ENCODE measurements around the gene ARID3C.

ARID3C gene

GRCh38 chr9:34628656-34629490 lies at the start of gene ARID3C:
TSS of gene ARID3C (minus strand) at chr9:34629066. CDS start at chr9:34628014, 1,052 bp downstream.
- peak; percentile 37 for DNase-seq (ENCODE audit: low read depth)

GRCh38 chr9:34675869-34676268 lies 47.0 kb upstream of the ARID3C start:
- no peak for DNase-seq (ENCODE audit: low read depth)

GRCh38 chr9:34675048-34675714 lies 46.3 kb upstream of the ARID3C start:
- DNase-seq (ENCODE audit: low read depth), result no peak

- no peak for DNase-seq (ENCODE audit: low read depth)
These were observed 45.6 kb upstream of the ARID3C start for GRCh38 chr9:34674440-34674839.

DNA sequence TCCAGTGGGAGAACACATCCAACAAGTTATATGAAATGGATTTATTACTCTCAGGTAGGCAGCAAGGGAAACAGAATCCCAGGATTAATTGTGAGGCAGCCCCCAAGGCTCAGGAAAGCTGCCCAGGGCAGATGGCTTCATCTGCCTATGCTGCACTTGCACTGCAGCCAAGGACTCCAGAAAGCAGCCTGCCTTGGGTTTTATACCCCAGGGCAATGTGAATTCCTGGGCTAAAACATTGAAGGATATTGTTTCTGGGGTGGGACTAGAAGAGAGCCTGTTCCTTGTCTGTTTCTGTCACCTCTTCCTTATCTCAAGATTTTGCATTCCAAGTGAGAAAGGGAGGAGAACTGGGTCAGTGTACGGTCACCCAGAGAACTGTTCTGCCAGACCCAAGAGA lies 42.4 kb upstream of the ARID3C start:
- no peak for DNase-seq (ENCODE audit: low read depth)

DNA sequence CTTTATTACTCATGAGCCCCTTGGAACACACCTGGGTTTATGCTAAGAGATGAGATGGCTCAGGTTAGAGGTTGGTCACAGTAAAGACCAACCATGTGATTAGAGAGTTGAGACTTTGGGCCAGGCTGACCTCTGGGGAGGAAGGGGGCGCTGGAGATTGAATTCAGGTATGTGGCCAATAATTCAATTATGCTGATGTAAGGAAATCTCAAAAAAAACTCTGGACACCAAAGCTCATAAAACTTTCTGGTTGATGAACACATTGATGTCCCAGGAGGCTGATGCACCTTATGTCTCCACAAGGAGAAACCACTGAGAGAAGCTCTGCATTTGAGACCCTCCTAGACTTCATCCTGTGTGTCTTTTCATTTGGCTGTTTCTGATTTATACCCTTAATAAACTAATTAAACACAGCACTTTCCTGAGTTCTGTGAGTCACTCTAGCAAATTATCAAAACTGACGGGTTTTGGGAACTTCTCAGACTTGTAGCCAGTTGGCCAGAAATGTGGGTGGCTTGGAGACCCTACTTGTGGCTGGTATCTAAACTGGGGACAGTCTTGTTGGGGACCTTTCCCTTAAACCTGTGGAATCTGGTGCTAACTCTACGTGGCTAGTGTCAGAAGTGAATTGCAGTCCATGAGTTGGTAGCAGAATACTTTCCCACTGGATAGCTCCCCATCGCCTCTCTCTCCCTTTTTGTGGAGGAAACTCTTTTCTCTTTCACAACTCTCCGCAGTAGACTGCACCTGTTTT lies 41.1 kb upstream of the ARID3C start:
- DNase-seq (ENCODE audit: low read depth), result no peak

DNA sequence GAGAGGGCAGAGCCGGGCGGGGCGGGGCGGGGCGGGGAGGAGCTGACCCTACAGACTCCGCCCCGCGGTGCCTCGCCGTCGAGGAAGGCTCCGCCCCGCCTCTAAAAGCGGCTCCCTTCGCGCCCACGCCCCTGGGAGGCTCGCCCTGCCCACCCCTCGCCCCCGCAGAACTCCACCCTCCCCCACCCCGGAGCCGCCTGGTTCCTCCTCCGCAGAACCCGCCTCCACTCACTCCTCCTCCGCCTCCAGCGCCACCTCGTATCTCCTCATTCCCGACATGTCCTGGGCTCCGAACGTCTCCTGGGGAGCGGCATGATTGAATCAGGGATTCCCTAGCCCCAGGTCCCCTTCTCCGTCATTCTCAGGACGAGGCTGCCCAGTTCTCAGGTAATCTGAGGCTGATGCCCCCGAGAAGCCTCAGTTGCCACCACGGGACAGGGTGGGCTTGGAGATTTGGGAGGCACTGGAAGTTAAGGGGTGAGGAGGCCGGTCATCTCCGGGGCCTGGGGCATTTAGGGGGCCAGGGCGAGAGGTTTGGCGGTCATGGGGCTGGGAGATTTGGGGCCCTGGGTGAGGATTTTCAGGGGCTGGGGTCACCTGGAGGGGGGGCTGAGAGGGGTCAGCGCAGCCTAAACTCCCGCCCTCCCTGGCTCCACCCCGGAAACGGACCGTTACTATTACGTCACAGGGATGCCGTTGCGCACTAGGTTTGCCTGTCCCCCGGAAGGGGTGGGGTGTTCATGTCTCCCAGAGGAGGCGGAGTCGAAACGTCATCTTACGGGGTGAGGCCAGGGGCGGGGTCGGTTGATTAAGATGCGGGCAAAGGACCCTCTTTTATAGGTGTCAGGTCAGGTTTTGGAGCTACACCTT lies 36.8 kb upstream of the ARID3C start:
- DNase-seq (ENCODE audit: low read depth), result peak; percentile 76

DNA sequence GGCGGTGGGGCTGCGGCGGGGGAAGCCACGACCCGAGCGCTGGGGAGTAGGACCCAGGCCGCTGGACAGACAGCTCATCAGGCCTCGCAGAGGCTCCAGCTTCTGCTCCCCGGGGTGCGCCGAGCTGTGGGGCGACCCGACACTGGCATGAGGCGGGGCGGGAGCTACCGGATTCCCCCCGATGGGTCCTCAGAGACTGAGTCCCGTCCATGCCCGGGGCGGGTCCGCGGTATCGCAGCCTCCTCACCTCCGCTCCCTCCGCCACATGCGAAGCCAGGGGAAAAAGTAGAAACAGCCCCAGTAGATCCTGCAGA lies 36.2 kb upstream of the ARID3C start:
- DNase-seq (ENCODE audit: low read depth), result no peak

DNA sequence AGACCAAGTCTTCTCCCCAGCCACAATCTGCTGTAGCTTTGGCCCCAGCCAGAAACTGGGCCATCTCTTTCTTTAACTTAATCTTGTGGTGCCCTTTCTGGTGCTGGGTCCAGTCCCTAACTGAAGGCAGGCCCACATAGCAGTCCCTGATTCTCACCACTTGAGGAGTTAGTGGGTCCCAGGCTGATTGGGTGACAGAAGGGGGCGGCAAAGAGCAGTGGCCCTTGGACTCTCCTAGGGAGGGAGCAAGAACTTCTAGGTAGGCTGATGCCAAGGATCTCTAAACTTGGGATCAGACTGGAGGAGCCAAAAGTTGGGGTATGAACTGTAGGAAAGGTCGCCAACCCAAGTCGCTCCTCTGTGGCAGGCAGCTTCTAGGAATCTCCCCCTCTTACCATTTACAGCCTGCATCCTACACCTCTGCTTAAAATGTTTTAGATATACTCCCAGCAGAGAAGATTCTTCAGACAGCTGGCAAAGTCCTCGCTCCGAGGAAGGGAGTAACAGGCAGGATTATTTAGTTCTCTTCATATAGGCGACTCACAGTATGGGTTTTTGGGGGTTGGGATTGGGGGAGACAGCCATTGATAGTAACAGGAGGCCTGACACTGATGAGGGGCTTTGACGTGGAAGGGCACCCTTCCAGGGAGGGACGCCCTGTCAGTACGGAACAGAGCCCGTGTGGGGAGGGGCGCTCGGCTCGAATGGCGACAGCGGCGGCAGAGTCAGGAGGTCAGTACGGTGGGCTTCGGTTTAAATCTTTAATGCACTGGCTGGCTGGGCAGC lies 35.6 kb upstream of the ARID3C start:
- DNase-seq (ENCODE audit: low read depth), result peak; percentile 13

DNA sequence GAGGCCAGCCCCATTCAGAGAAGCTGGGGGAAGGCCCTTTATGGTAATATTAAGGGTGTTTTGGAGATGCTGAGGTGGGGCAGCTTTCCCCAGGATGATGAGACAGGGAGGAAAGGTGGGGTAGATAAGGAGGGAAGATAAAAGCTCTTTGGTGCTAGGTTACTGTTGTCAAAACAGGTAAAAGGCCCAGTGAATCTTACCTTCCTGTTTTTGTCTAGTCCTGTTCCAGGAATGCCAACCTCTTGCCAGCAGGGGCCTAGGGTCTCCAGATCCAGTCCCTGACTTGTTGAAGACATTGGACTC lies 34.4 kb upstream of the ARID3C start:
- no peak for DNase-seq (ENCODE audit: low read depth)

DNA sequence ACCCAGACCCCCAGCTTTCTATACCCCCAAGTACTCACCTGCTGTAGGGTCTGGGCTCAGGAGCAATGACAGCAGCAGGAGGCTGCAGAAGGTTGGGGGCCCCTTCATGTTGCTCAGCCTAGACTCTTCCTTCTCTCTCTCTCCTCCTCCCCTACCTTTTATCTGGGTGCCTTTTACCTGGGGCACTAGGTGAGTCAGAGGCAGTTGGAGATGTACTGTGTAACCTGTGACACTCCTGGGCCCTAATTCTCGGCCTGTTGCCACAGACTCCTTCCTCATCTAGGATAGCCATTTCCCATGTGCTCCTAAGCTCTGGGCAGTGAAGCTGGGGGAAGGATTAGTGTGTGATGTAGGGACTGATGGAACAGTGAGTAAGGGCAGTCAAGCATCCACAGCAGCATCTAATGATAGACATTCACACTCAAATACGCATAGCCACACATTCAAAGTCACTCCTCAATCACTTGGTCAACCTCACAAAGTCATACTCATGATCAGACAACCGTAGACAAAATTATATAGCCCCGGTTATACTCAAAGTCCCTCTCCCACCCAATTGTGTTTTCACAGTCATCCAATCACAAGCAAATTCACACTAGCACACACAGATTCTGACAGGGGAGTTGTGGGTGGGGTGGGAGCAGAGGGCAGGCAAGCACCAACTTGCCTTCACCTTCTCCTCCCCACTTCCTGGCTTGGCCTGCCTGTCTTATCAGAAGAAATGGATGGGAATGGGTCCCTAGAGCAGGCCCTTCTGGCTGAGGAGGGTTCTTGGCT lies 33.8 kb upstream of the ARID3C start, which contains the start of gene CCL27:
TSS of gene CCL27 (minus strand) at position 132 of the 777 bp plus-strand sequence. CDS start at position 108, 24 bp downstream.
- no peak for DNase-seq (ENCODE audit: low read depth)

DNA sequence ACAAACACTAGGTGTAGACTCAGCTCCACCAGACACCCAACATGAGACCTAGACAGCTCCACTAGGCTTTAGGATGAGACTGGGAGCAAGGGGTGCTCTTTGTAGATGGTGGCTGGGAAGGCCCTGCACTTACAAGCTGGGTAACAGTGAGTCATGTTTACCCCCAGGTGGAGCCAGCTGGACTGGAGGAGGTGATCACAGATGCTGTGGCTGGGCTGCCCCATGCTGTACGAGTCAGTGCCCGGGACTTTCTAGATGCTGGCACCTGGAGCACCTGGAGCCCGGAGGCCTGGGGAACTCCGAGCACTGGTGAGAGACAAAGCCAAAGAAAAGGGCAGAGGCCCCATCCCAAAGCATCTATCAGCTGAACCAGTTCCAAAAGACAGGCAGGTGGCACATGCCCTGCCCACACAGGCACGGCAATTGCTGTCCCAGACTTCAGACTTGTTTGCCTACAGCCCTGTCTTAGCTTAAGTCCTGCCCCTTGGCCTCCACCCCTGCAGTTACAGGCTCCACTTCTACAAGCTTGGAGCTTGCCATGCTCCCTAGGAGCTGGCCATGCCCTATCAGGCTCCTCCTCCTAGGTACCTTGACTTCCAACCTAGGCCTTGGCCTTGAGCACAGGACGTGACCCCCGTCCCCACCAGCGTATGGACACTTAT lies 30.9 kb upstream of the ARID3C start:
- no peak for DNase-seq (ENCODE audit: low read depth)

DNA sequence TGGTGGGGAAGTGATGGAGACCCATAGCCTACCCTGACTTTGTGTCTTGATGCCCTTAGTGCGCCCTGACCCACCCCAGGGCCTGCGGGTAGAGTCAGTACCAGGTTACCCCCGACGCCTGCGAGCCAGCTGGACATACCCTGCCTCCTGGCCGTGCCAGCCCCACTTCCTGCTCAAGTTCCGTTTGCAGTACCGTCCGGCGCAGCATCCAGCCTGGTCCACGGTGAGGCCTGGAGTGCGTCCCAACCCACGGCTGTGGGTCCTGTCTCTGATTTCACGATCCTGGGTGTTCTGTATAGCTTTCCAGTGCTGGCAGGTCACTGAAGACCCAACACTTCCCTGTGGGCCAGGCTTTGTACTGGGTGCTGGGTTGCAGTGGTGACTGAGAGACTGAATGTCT lies 29.6 kb upstream of the ARID3C start:
- no peak for DNase-seq (ENCODE audit: low read depth)

GRCh38 chr9:34656992-34657391 lies 28.1 kb upstream of the ARID3C start:
- no peak for DNase-seq (ENCODE audit: low read depth)

DNA sequence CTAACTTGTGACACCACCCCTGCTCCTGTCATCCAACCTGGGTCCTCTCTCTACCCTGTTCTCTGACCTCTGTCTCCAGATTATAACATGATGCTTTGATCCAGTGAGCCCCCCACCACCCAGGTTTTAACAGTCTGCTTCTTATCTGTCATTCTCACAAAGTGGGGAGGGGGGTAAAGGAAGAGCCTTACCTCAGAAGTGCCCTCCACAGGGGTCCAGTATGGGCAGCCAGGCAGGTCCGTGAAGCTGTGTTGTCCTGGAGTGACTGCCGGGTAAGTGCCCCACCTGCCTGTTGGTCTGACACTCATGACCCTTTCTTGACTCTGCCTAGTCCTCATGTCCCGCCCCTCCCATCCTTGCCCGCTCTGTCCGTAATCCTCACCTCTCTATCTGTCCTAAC lies 26.5 kb upstream of the ARID3C start:
- no peak for DNase-seq (ENCODE audit: low read depth)

- no peak for DNase-seq (ENCODE audit: low read depth)
These were observed 25.6 kb upstream of the ARID3C start for GRCh38 chr9:34654323-34655051.

- no peak for DNase-seq (ENCODE audit: low read depth)
These were observed 24.5 kb upstream of the ARID3C start for GRCh38 chr9:34653151-34654072.

- no peak for DNase-seq (ENCODE audit: low read depth)
These were observed 23.7 kb upstream of the ARID3C start for GRCh38 chr9:34652602-34653000.
